Mesenchymal stem cell (in vitro differentiated cells and primary cell): ENCODE results near the gene CEP170B.
"Not testable (repeated sequence)": the region's sequence is repeated elsewhere in the genome, so short reads cannot be mapped to it uniquely, and the experiment has no call there.

Experiments
- DNase-seq: peaks from one replicate; pipeline ENCODE4 v3.0.0-alpha.2; 2013
- H2AFZ ChIP-seq: one replicate; pipeline ENCODE4 v1.6.1; 2013; ENCODE audit warnings: low read depth, mild to moderate bottlenecking, control low read depth, inconsistent platforms, low read length, moderate library complexity
- H2AK5ac ChIP-seq: 2 replicates; pipeline ENCODE4 v1.6.1; 2013; ENCODE audit warnings: low read length, moderate library complexity, mild to moderate bottlenecking, inconsistent platforms; ENCODE audit not compliant: severe bottlenecking
- H2BK120ac ChIP-seq: one replicate; pipeline ENCODE4 v1.6.1; 2013; ENCODE audit warnings: low read depth, mild to moderate bottlenecking, inconsistent platforms, low read length, moderate library complexity
- H2BK12ac ChIP-seq, 2 experiments: one replicate each; pipeline ENCODE4 v1.6.1; 2013; ENCODE audit warnings: inconsistent platforms in 2 of 2, low read length in 2 of 2, mild to moderate bottlenecking in 2 of 2, moderate library complexity in 2 of 2, control low read depth in 1 of 2
- H2BK15ac ChIP-seq: one replicate; pipeline ENCODE4 v1.6.1; 2013; ENCODE audit warnings: mild to moderate bottlenecking, low read depth, inconsistent platforms; ENCODE audit not compliant: poor library complexity, severe bottlenecking
- H2BK5ac ChIP-seq: 2 replicates; pipeline ENCODE4 v1.6.1; 2013; ENCODE audit warnings: low read depth, mild to moderate bottlenecking, low read length, control low read depth, inconsistent platforms; ENCODE audit not compliant: poor library complexity, severe bottlenecking
- H3K14ac ChIP-seq, 2 experiments: one replicate each; pipeline ENCODE4 v1.6.1; 2013; ENCODE audit warnings: inconsistent platforms in 2 of 2, low read length in 2 of 2, control low read depth in 1 of 2, mild to moderate bottlenecking in 1 of 2, moderate library complexity in 1 of 2
- H3K18ac ChIP-seq, 2 experiments: one replicate each; pipeline ENCODE4 v1.6.1; 2013; ENCODE audit warnings: inconsistent platforms in 2 of 2, low read length in 2 of 2, control low read depth in 1 of 2, low read depth in 1 of 2, mild to moderate bottlenecking in 1 of 2
- H3K23ac ChIP-seq, 2 experiments: one replicate each; pipeline ENCODE4 v1.6.1; 2013; ENCODE audit warnings: inconsistent platforms in 2 of 2, low read length in 2 of 2, mild to moderate bottlenecking in 2 of 2, moderate library complexity in 2 of 2, control low read depth in 1 of 2
- H3K27ac ChIP-seq: 2 replicates; pipeline ENCODE4 v1.5.1; 2013; ENCODE audit warnings: mild to moderate bottlenecking, moderate library complexity, low read length, control low read depth, inconsistent platforms; ENCODE audit not compliant: poor library complexity, severe bottlenecking
- H3K27me3 ChIP-seq, 2 experiments: 2 replicates each; pipeline versions ENCODE4 v1.6.1 to v1.7.0; 2013; ENCODE audit warnings: low read length in 2 of 2, mild to moderate bottlenecking in 2 of 2, moderate library complexity in 2 of 2, control low read depth in 1 of 2, inconsistent platforms in 1 of 2; ENCODE audit not compliant: control insufficient read depth in 1 of 2, insufficient read depth in 1 of 2
- H3K36me3 ChIP-seq, 2 experiments: 2 replicates each; pipeline versions ENCODE4 v1.6.1 to v1.7.0; 2013; ENCODE audit warnings: low read length in 2 of 2, control low read depth in 1 of 2, inconsistent platforms in 1 of 2, low read depth in 1 of 2, mild to moderate bottlenecking in 1 of 2; ENCODE audit not compliant: insufficient read depth in 2 of 2, control insufficient read depth in 1 of 2
- H3K4ac ChIP-seq, 2 experiments: one replicate each; pipeline ENCODE4 v1.6.1; 2013; ENCODE audit warnings: inconsistent platforms in 2 of 2, low read length in 2 of 2, mild to moderate bottlenecking in 2 of 2, moderate library complexity in 2 of 2, control low read depth in 1 of 2, low read depth in 1 of 2
- H3K4me1 ChIP-seq: 2 replicates; pipeline ENCODE4 v1.6.1; 2013; ENCODE audit warnings: low read depth, low read length, control low read depth; ENCODE audit not compliant: control insufficient read depth, insufficient read depth
- H3K4me2 ChIP-seq: 2 replicates; pipeline ENCODE4 v1.6.1; 2013; ENCODE audit warnings: low read length, mild to moderate bottlenecking, inconsistent platforms; ENCODE audit not compliant: poor library complexity, severe bottlenecking
- H3K4me3 ChIP-seq, 2 experiments: 2 replicates each; pipeline versions ENCODE4 v1.5.1 to v1.7.0; 2013; ENCODE audit warnings: low read length in 2 of 2, mild to moderate bottlenecking in 2 of 2, control low read depth in 1 of 2, low read depth in 1 of 2; ENCODE audit not compliant: insufficient read depth in 1 of 2
- H3K79me1 ChIP-seq: replicated peaks from 2 replicates; pipeline ENCODE4 v1.6.1; 2013; ENCODE audit warnings: mild to moderate bottlenecking, control low read depth, low read length, inconsistent platforms; ENCODE audit not compliant: poor library complexity, severe bottlenecking
- H3K9ac ChIP-seq: 2 replicates; pipeline ENCODE4 v1.7.0; 2013; ENCODE audit warnings: mild to moderate bottlenecking, low read length, moderate library complexity
- H3K9me3 ChIP-seq: 2 replicates; pipeline ENCODE4 v1.7.0; 2013; ENCODE audit warnings: mild to moderate bottlenecking, low read length; ENCODE audit not compliant: control insufficient read depth
- H4K8ac ChIP-seq: one replicate; pipeline ENCODE4 v1.6.1; 2013; ENCODE audit warnings: inconsistent platforms, mild to moderate bottlenecking, low read length, moderate library complexity
- H4K91ac ChIP-seq: one replicate; pipeline ENCODE4 v1.6.1; 2013; ENCODE audit warnings: mild to moderate bottlenecking, low read length, inconsistent platforms
- WGBS: methylation state at CpG from one replicate; pipeline ENCODE4 v1.1.7; 2013; ENCODE audit warnings: mixed read lengths; 5-methylcytosine and 5-hydroxymethylcytosine counted together

The CEP170B gene

GRCh38 chr14:104944016-104944308 lies 78.9 kb downstream of the CEP170B start:
- H3K9me3 ChIP-seq, H2BK15ac ChIP-seq, H3K79me1 ChIP-seq, H2BK5ac ChIP-seq, DNase-seq, H3K4me2 ChIP-seq, H2BK12ac ChIP-seq, H3K9ac ChIP-seq, H2AFZ ChIP-seq, H3K27ac ChIP-seq, H3K4me1 ChIP-seq, H2BK120ac ChIP-seq, H3K4ac ChIP-seq, H3K18ac ChIP-seq, H3K27me3 ChIP-seq, H4K8ac ChIP-seq, H3K23ac ChIP-seq, H4K91ac ChIP-seq, H2AK5ac ChIP-seq, H3K14ac ChIP-seq, H3K4me3 ChIP-seq: not testable (repeated sequence)
- peaks cover 75 to 82% of the 10 kb centered on the region in 2 experiments for H3K36me3 ChIP-seq
- 80% methylated on average over 6 of the region's 6 CpGs for WGBS

GRCh38 chr14:104944436-104945205 lies 79.6 kb downstream of the CEP170B start:
- H2BK120ac ChIP-seq = not testable (repeated sequence)
- WGBS = 93% methylated on average over 29 of the region's 29 CpGs

GRCh38 chr14:104945266-104945665 lies 80.2 kb downstream of the CEP170B start:
- H3K27me3 ChIP-seq, H3K18ac ChIP-seq, H4K91ac ChIP-seq, H3K4me2 ChIP-seq, H4K8ac ChIP-seq, H3K14ac ChIP-seq, H2AK5ac ChIP-seq, H3K9ac ChIP-seq, H3K4me1 ChIP-seq, H2BK12ac ChIP-seq, H3K27ac ChIP-seq, H2BK15ac ChIP-seq, H3K9me3 ChIP-seq, DNase-seq, H3K23ac ChIP-seq, H2BK5ac ChIP-seq, H3K79me1 ChIP-seq, H3K4me3 ChIP-seq, H2AFZ ChIP-seq, H2BK120ac ChIP-seq, H3K4ac ChIP-seq: not testable (repeated sequence)
- H3K36me3 ChIP-seq = peaks cover 72 to 82% of the 10 kb centered on the region in 2 experiments
- 87% methylated on average over 15 of the region's 20 CpGs for WGBS

More at GRCh38 chr14:104944436-104945205, 79.6 kb downstream of the CEP170B start:
- not testable (repeated sequence) for H3K79me1 ChIP-seq, H2AK5ac ChIP-seq, H3K18ac ChIP-seq, H3K27ac ChIP-seq, H3K4ac ChIP-seq, H2BK15ac ChIP-seq, H3K9ac ChIP-seq, H3K4me1 ChIP-seq, H4K8ac ChIP-seq, H2BK5ac ChIP-seq, H3K4me3 ChIP-seq, H3K4me2 ChIP-seq, DNase-seq, H3K27me3 ChIP-seq, H3K23ac ChIP-seq, H4K91ac ChIP-seq, H3K14ac ChIP-seq, H2AFZ ChIP-seq, H3K9me3 ChIP-seq, H2BK12ac ChIP-seq
- H3K36me3 ChIP-seq = peaks cover 73 to 82% of the 10 kb centered on the region in 2 experiments
